Forelimb muscle (tissue), 1 donor: ENCODE results near the gene SQSTM1. TPM values are rescaled to one million over a fixed set of nuclear protein-coding genes. Genes with fewer than 3 reads are reported as not detected.

Source experiments
- polyA plus RNA-seq: library from polyadenylated mRNA; unstranded; fragments of 120-200 nt; gene quantifications from one replicate; pipeline ENCODE4 v1.2.1, GENCODE V29; 2013; ENCODE audit not compliant: insufficient read length

Gene SQSTM1
- polyA plus RNA-seq, 1 donor, result 67.5 TPM

Other genes starting within 250 kb of the SQSTM1 start
- 596 TPM for gene HNRNPH1, start 197.2 kb upstream of the SQSTM1 start, polyA plus RNA-seq
- 0.37 TPM for gene CBY3, start 139.9 kb upstream of the SQSTM1 start, polyA plus RNA-seq
- 196 TPM for gene CANX, start 121.9 kb upstream of the SQSTM1 start, polyA plus RNA-seq
- gene MAML1, start 88.1 kb upstream of the SQSTM1 start, polyA plus RNA-seq, result 24.8 TPM
- 2.0 TPM for gene LTC4S, start 26.9 kb upstream of the SQSTM1 start, polyA plus RNA-seq
- 60.7 TPM for gene MGAT4B, start 14.0 kb upstream of the SQSTM1 start, polyA plus RNA-seq
- 15.2 TPM for gene MRNIP, start 37.9 kb downstream of the SQSTM1 start, polyA plus RNA-seq
- 54.8 TPM for gene TBC1D9B, start 87.0 kb downstream of the SQSTM1 start, polyA plus RNA-seq